A549 (cell line): ENCODE results near the gene OGA. TPM values are rescaled to one million over a fixed set of nuclear protein-coding genes. Genes with fewer than 3 reads are reported as not detected.

Experiments
- ATAC-seq, 2 experiments: fragments of 200-7000 bp in 1 of 2; fragments of >200 bp in 1 of 2; cut with Nextera tagmentation in 1 of 2; cut with Tn5 transposase in 1 of 2; 3 replicates each; pipeline versions ENCODE4 v1.8.0 to v1.9.1; 2018 to 2020; ENCODE audit warnings: mild to moderate bottlenecking in 1 of 2, moderate library complexity in 1 of 2
- CTCF ChIA-PET: fragments of 300-600 bp; sonication (Branson Sonifier 250); formaldehyde crosslinking; extraction: SDS; loops from one replicate; lab custom pipeline; 2021; ENCODE audit warnings: antibody characterized with exemption, inconsistent platforms; lab: Yijun Ruan, JAX
- POLR2A ChIA-PET: fragments of 350-600 bp; formaldehyde crosslinking; extraction: SDS; loops from one replicate; lab custom pipeline; 2021; ENCODE audit warnings: antibody characterized with exemption, inconsistent platforms; lab: Yijun Ruan, JAX
- DNase-seq, 2 experiments: peaks; one replicate each; pipeline versions ENCODE4 v3.0.0 to v3.0.0-alpha.2; 2011 to 2016; ENCODE audit warnings: low read depth in 1 of 2, low spot score in 1 of 2
- FAIRE-seq: peaks from 2 replicates; lab custom pipeline; 2011; peaks lifted over from hg19 to GRCh38; lab: Jason Lieb, UNC
- H3K27ac ChIP-seq, 2 experiments: fragments of >200 bp; sonication (Bioruptor Twin); formaldehyde crosslinking; 3 replicates each; pipeline ENCODE4 v1.5.1; 2016 to 2017
- H3K4me1 ChIP-seq: fragments of >200 bp; sonication (Bioruptor Twin); formaldehyde crosslinking; 3 replicates; pipeline ENCODE4 v1.6.1; 2016
- H3K4me2 ChIP-seq: fragments of >200 bp; sonication (Bioruptor Twin); formaldehyde crosslinking; 3 replicates; pipeline ENCODE4 v1.6.1; 2016
- H3K4me3 ChIP-seq: fragments of >200 bp; sonication (Bioruptor Twin); formaldehyde crosslinking; 3 replicates; pipeline ENCODE4 v1.5.1; 2016
- H3K9me3 ChIP-seq: fragments of >200 bp; sonication (Bioruptor Twin); formaldehyde crosslinking; 3 replicates; pipeline ENCODE4 v1.6.1; 2016
- CBX2 ChIP-seq: fragments of 200-600 bp; sonication (generic); IDR thresholded peaks from 2 replicates; pipeline ENCODE4 v1.6.1; 2016; ENCODE audit warnings: low read depth, mild to moderate bottlenecking, borderline replicate concordance
- CEBPB ChIP-seq, 2 experiments: fragments of >200 bp in 1 of 2; sonication (Bioruptor Twin) in 1 of 2; formaldehyde crosslinking in 1 of 2; IDR thresholded peaks; 2 replicates each; pipeline ENCODE4 v1.6.1; 2012 to 2016
- CHD4 ChIP-seq: fragments of 200-600 bp; sonication (generic); IDR thresholded peaks from 2 replicates; pipeline ENCODE4 v1.6.1; 2016; ENCODE audit warnings: antibody characterized with exemption, mild to moderate bottlenecking, borderline replicate concordance
- ESRRA ChIP-seq: fragments of 150-350 bp; IDR thresholded peaks from 2 replicates; pipeline ENCODE4 v1.6.1; 2014; ENCODE audit warnings: mild to moderate bottlenecking, low read length, borderline replicate concordance
- HOXA7 ChIP-seq: fragments of 250-450 bp; sonication (Bioruptor Pico); IDR thresholded peaks from 2 replicates; pipeline ENCODE4 v1.5.0; 2020; ENCODE audit warnings: mild to moderate bottlenecking, moderate library complexity
- HOXB13 ChIP-seq: fragments of 250-450 bp; sonication (Bioruptor Pico); IDR thresholded peaks from 2 replicates; pipeline ENCODE4 v1.5.0; 2020; ENCODE audit warnings: low read depth, mild to moderate bottlenecking, moderate library complexity
- HOXB5 ChIP-seq: fragments of 250-450 bp; sonication (Bioruptor Pico); IDR thresholded peaks from 2 replicates; pipeline ENCODE4 v1.5.0; 2020; ENCODE audit warnings: mild to moderate bottlenecking, moderate library complexity
- JUN ChIP-seq, 2 experiments: fragments of >200 bp; sonication (Bioruptor Twin); formaldehyde crosslinking; IDR thresholded peaks; 2 replicates in 1 of 2; 3 replicates in 1 of 2; pipeline ENCODE4 v1.6.1; 2016 to 2017
- MAFK ChIP-seq: fragments of 450-650 bp; IDR thresholded peaks from 2 replicates; pipeline ENCODE4 v1.6.1; 2014; ENCODE audit not compliant: partially characterized antibody
- MAX ChIP-seq: IDR thresholded peaks from 2 replicates; pipeline ENCODE4 v1.6.1; 2012
- MAZ ChIP-seq: fragments of 150-350 bp; IDR thresholded peaks from 2 replicates; pipeline ENCODE4 v1.6.1; 2014; ENCODE audit warnings: antibody characterized with exemption, low read depth, low read length, borderline replicate concordance
- POLR2AphosphoS2 ChIP-seq: conservative IDR thresholded peaks from 2 replicates; pipeline ENCODE4 v1.6.1; 2012; ENCODE audit warnings: low read length, improper control_type of control experiment, inconsistent platforms
- REST ChIP-seq: fragments of 200-600 bp; sonication (generic); IDR thresholded peaks from 2 replicates; pipeline ENCODE4 v1.6.1; 2016; ENCODE audit warnings: antibody characterized with exemption, mild to moderate bottlenecking, moderate library complexity
- RNF2 ChIP-seq: fragments of 200-600 bp; sonication (generic); IDR thresholded peaks from 2 replicates; pipeline ENCODE4 v1.6.1; 2016; ENCODE audit warnings: low read depth, mild to moderate bottlenecking, antibody characterized with exemption, moderate library complexity, borderline replicate concordance
- SMC3 ChIP-seq: fragments of >200 bp; sonication (Bioruptor Twin); formaldehyde crosslinking; IDR thresholded peaks from 3 replicates; pipeline ENCODE4 v1.6.1; 2018; ENCODE audit warnings: inconsistent platforms
- SREBF2 ChIP-seq: fragments of 450-650 bp; IDR thresholded peaks from 2 replicates; pipeline ENCODE4 v1.6.1; 2014; ENCODE audit warnings: mild to moderate bottlenecking, moderate library complexity
- TP53 ChIP-seq: fragments of 250-450 bp; sonication (Bioruptor Pico); IDR thresholded peaks from 2 replicates; pipeline ENCODE4 v1.5.0; 2021; ENCODE audit warnings: mild to moderate bottlenecking, moderate library complexity
- USF2 ChIP-seq: fragments of 450-650 bp; IDR thresholded peaks from 2 replicates; pipeline ENCODE4 v1.6.1; 2014; ENCODE audit warnings: antibody characterized with exemption
- ZC3H11A ChIP-seq: fragments of 450-650 bp; IDR thresholded peaks from 2 replicates; pipeline ENCODE4 v1.6.1; 2014; ENCODE audit warnings: antibody characterized with exemption, mild to moderate bottlenecking
- ZFP36 ChIP-seq: fragments of 450-650 bp; IDR thresholded peaks from 2 replicates; pipeline ENCODE4 v1.6.1; 2014; ENCODE audit warnings: borderline replicate concordance; ENCODE audit not compliant: partially characterized antibody
- WGBS: methylation state at CpG from one replicate; pipeline ENCODE4 v1.1.6; 2017; ENCODE audit errors: missing lambda C conversion rate; 5-methylcytosine and 5-hydroxymethylcytosine counted together
- polyA plus RNA-seq, 4 experiments: library from polyadenylated mRNA; depleted of rRNA in 3 of 4; stranded (reverse); fragments of >200 nt; fragmentation: RNase III in 1 of 4; extraction: RNeasy Plus Mini Kit Qiagen cat#74134 plus additional on column Dnase treatment in 1 of 4; gene quantifications; 2 replicates in 3 of 4; 3 replicates in 1 of 4; pipeline ENCODE4 v1.2.3, GENCODE V29; 2011 to 2017

Gene OGA
- polyA plus RNA-seq, 2 of the 4 experiments (the other 2 are of a cell fraction) = 40.3 to 79.1 TPM

- FAIRE-seq = no peak
- 0 out of 2 replicates have a peak, but pooled peaks have one; percentile 24 for TF ChIP-seq TP53 (CRISPR knock-in tag)
- TF ChIP-seq JUN (IDR thresholded peaks at IDR 0.05) = 0 out of 5 replicates have a peak, but pooled peaks of 1 of the 2 experiments have one; percentile 6
- no peak for TF ChIP-seq CHD4
- TF ChIP-seq HOXB5 (CRISPR knock-in tag) = no peak
- peak overlapping the region; percentile 95 to 97 for H3K27ac ChIP-seq
Measured at GRCh38 chr10:101817337-101818118, 716 bp downstream of the OGA start.

GRCh38 chr10:101816913-101817336 lies 1.3 kb downstream of the OGA start:
- POLR2A ChIA-PET = interaction anchor here (2.0 kb wide), 1 partner anchor 34 kb away, joined by 24 read pairs; the partner anchor contains the start of gene NPM3
- DNase-seq (no peak), FAIRE-seq (no peak)
- Histone ChIP-seq H3K4me1 (peaks cover 30% of the 10 kb centered on the region), H3K27ac (peak overlapping the region; percentile 95 to 97), H3K9me3 (no peaks in the 10 kb centered on the region)
- CTCF ChIA-PET = interaction anchor here (1.0 kb wide), 2 partner anchors 11 to 193 kb away, joined by 3 to 5 read pairs; no protein-coding TSS in a partner anchor
- 2% methylated on average over 14 of the region's 14 CpGs for WGBS
- TF ChIP-seq REST (no peak), ZC3H11A (no peak), CEBPB (IDR thresholded peaks at IDR 0.05) (no peak), SREBF2 (no peak), HOXB13 (CRISPR knock-in tag) (no peak), HOXB5 (CRISPR knock-in tag) (no peak), MAFK (no peak), RNF2 (no peak), MAZ (no peak), JUN (IDR thresholded peaks at IDR 0.05) (no peak), ESRRA (no peak), ZFP36 (no peak), SMC3 (no peak), HOXA7 (CRISPR knock-in tag) (no peak), USF2 (no peak), POLR2AphosphoS2 (no peak), CBX2 (no peak), MAX (no peak)
- TF ChIP-seq, all 56 proteins: peak for 0
- peak overlapping the region; percentile 89 for H3K4me2 ChIP-seq
- ATAC-seq = no peak
- H3K4me3 ChIP-seq = peak overlapping the region; percentile 96

More at GRCh38 chr10:101817337-101818118, 716 bp downstream of the OGA start:
- peak overlapping the region; percentile 96 for H3K4me3 ChIP-seq
- ChIA-PET CTCF (interaction anchor here (0.6 to 5.6 kb wide), 12 partner anchors 8 to 193 kb away, joined by 3 to 47 read pairs (median 4); no protein-coding TSS in a partner anchor), POLR2A (interaction anchor here (0.6 to 2.0 kb wide), 20 partner anchors 10 to 463 kb away, joined by 3 to 24 read pairs (median 4); partner anchors contain the start of genes ARMH3, BTRC, KCNIP2 and NOLC1)
- DNase-seq = peak; percentile 74 to 91
- peak; percentile 63 to 75 for ATAC-seq
- H3K4me1 ChIP-seq = peaks cover 30% of the 10 kb centered on the region
- peak overlapping the region; percentile 89 for H3K4me2 ChIP-seq
- H3K9me3 ChIP-seq = no peaks in the 10 kb centered on the region
- 1% methylated on average over 31 of the region's 44 CpGs for WGBS
